Measurements from ENCODE around the gene CLK1.
"Not testable (repeated sequence)": the region's sequence is repeated elsewhere in the genome, so short reads cannot be mapped to it uniquely, and the experiment has no call there.

Gene CLK1

GRCh38 chr2:200888704-200889625, 24.5 kb upstream of the CLK1 start, which contains the start of the genes NIF3L1 and PPIL3:
NIF3L1 (plus strand) TSS chr2:200889371; CDS start chr2:200891944, 2,573 bp downstream.
PPIL3 (minus strand) TSS chr2:200889077; CDS start chr2:200887615, 1,462 bp downstream.
- H4K20me1 ChIP-seq (ENCODE audit: low read depth, low read length) = no peaks in the 10 kb centered on the region
- peaks cover 54% of the 10 kb centered on the region for H3K79me2 ChIP-seq (ENCODE audit: insufficient read depth, low read length)
- peak within 1 kb of the TSS; percentile 88 for H3K4me2 ChIP-seq (ENCODE audit: low read depth, low read length, poor library complexity, severe bottlenecking)
- H3K36me3 ChIP-seq (ENCODE audit: low read length) = peaks cover 2% of the 10 kb centered on the region; the same call in 1 of the 2 replicates
- H2AFZ ChIP-seq (ENCODE audit: low read depth, low read length, severe bottlenecking) = peak within 1 kb of the TSS; percentile 79
- H3K9me2 ChIP-seq (replicated peaks; ENCODE audit: insufficient read depth, low read length) = no peaks in the 10 kb centered on the region
- peak within 1 kb of the TSS; percentile 81 for H3K9ac ChIP-seq (ENCODE audit: low read length)
- peak within 1 kb of the TSS; percentile 87 for H3K4me3 ChIP-seq (ENCODE audit: insufficient read depth, low read length, poor library complexity, severe bottlenecking)
- TF ChIP-seq CTCF (IDR thresholded peaks at IDR 0.05; ENCODE audit: insufficient read depth, low read length, poor library complexity, severe bottlenecking) = no peak
- TF ChIP-seq EZH2phosphoT487 (conservative IDR thresholded peaks at IDR 0.05; ENCODE audit: low read length) = no peak
- no peaks in the 10 kb centered on the region for H3K27me3 ChIP-seq (ENCODE audit: low read length)
- peaks cover 27% of the 10 kb centered on the region for H3F3A ChIP-seq (ENCODE audit: insufficient read depth)
- peak within 1 kb of the TSS; percentile 96 for H3K27ac ChIP-seq (ENCODE audit: low read depth, low read length)
- no peaks in the 10 kb centered on the region for H3K9me3 ChIP-seq (ENCODE audit: insufficient read depth, low read length)

GRCh38 chr2:200881715-200882249, 17.3 kb upstream of the CLK1 start:
- not testable (repeated sequence) for H3K9me2 ChIP-seq (replicated peaks; ENCODE audit: insufficient read depth, low read length); H3K9ac ChIP-seq (ENCODE audit: low read length); H3K4me3 ChIP-seq (ENCODE audit: insufficient read depth, low read length, poor library complexity, severe bottlenecking); H3K4me2 ChIP-seq (ENCODE audit: low read depth, low read length, poor library complexity, severe bottlenecking); H3K9me3 ChIP-seq (ENCODE audit: insufficient read depth, low read length); H3K27me3 ChIP-seq (ENCODE audit: low read length); H3F3A ChIP-seq (ENCODE audit: insufficient read depth); H3K27ac ChIP-seq (ENCODE audit: low read depth, low read length); H3K79me2 ChIP-seq (ENCODE audit: insufficient read depth, low read length); H2AFZ ChIP-seq (ENCODE audit: low read depth, low read length, severe bottlenecking); H4K20me1 ChIP-seq (ENCODE audit: low read depth, low read length)
- peaks cover 31% of the 10 kb centered on the region; the same call in 1 of the 2 replicates for H3K36me3 ChIP-seq (ENCODE audit: low read length)

GRCh38 chr2:200878289-200878880, 13.9 kb upstream of the CLK1 start:
- Histone ChIP-seq H3K9me3 (ENCODE audit: insufficient read depth, low read length) (no peaks in the 10 kb centered on the region), H3K9me2 (replicated peaks; ENCODE audit: insufficient read depth, low read length) (no peaks in the 10 kb centered on the region), H3K27me3 (ENCODE audit: low read length) (no peaks in the 10 kb centered on the region), H3K36me3 (ENCODE audit: low read length) (peaks cover 38% of the 10 kb centered on the region; the same call in 1 of the 2 replicates), H3K79me2 (ENCODE audit: insufficient read depth, low read length) (no peaks in the 10 kb centered on the region), H3K9ac (ENCODE audit: low read length) (no peak overlapping the region), H3K4me3 (ENCODE audit: insufficient read depth, low read length, poor library complexity, severe bottlenecking) (no peak overlapping the region), H2AFZ (ENCODE audit: low read depth, low read length, severe bottlenecking) (no peak overlapping the region), H4K20me1 (ENCODE audit: low read depth, low read length) (no peaks in the 10 kb centered on the region), H3K4me2 (ENCODE audit: low read depth, low read length, poor library complexity, severe bottlenecking) (no peak overlapping the region), H3K27ac (ENCODE audit: low read depth, low read length) (no peak overlapping the region), H3F3A (ENCODE audit: insufficient read depth) (no peaks in the 10 kb centered on the region)
- TF ChIP-seq EZH2phosphoT487 (conservative IDR thresholded peaks at IDR 0.05; ENCODE audit: low read length) (no peak), CTCF (IDR thresholded peaks at IDR 0.05; ENCODE audit: insufficient read depth, low read length, poor library complexity, severe bottlenecking) (no peak)
